GM21381 (cell line): ENCODE results near the gene SUFU.

Experiments
- ATAC-seq: cut with Tn5 transposase; IDR thresholded peaks from one replicate; pipeline ENCODE4 v1.9.1; 2021; ENCODE audit warnings: mild to moderate bottlenecking, moderate library complexity; ENCODE audit not compliant: unreplicated experiment

SUFU gene

GRCh38 chr10:102615361-102615760 is 111.6 kb downstream of the SUFU start:
- ATAC-seq: no peak

- ATAC-seq: no peak
These were observed 112.4 kb downstream of the SUFU start for GRCh38 chr10:102616066-102616770.

- ATAC-seq: no peak
These were observed 113.3 kb downstream of the SUFU start for GRCh38 chr10:102617041-102617440.

GRCh38 chr10:102617816-102618215 is 114.0 kb downstream of the SUFU start:
- no peak for ATAC-seq

GRCh38 chr10:102619281-102619981 is 115.7 kb downstream of the SUFU start:
- no peak for ATAC-seq

- ATAC-seq: no peak
These were observed 116.4 kb downstream of the SUFU start for GRCh38 chr10:102620138-102620590.

- ATAC-seq: no peak
These were observed 117.0 kb downstream of the SUFU start for GRCh38 chr10:102620591-102621442.

- ATAC-seq: no peak
These were observed 117.9 kb downstream of the SUFU start for GRCh38 chr10:102621443-102622325.

GRCh38 chr10:102624094-102624493 is 120.3 kb downstream of the SUFU start:
- no peak for ATAC-seq

- ATAC-seq: no peak
These were observed 121.2 kb downstream of the SUFU start for GRCh38 chr10:102624751-102625645.

- ATAC-seq: no peak
These were observed 122.4 kb downstream of the SUFU start for GRCh38 chr10:102626026-102626685.

- ATAC-seq: no peak
These were observed 123.5 kb downstream of the SUFU start for GRCh38 chr10:102627291-102627735.

- no peak for ATAC-seq
These were observed 124.0 kb downstream of the SUFU start for GRCh38 chr10:102627736-102628293.

- ATAC-seq: no peak
These were observed 124.7 kb downstream of the SUFU start for GRCh38 chr10:102628451-102628911.

- ATAC-seq: no peak
These were observed 126.2 kb downstream of the SUFU start for GRCh38 chr10:102629661-102630614.

- no peak for ATAC-seq
These were observed 126.9 kb downstream of the SUFU start for GRCh38 chr10:102630663-102631062.
